ENCODE results near the gene CNTNAP2. TPM values are rescaled to one million over a fixed set of nuclear protein-coding genes. Genes with fewer than 3 reads are reported as not detected.
A peak's percentile ranks its signal among the peaks of the same experiment; 100 is the strongest.

The CNTNAP2 gene
- total and polyA plus RNA-seq, 2 of the 13 experiments (the other 11 are each of a cell fraction or from before 2014, with no cell fraction given) = 0.40 to 0.42 TPM

GRCh38 chr7:147516391-147516790 lies 1399.8 kb downstream of the CNTNAP2 start:
- FAIRE-seq (no peak), DNase-seq (ENCODE audit: low spot score) (no peak), ATAC-seq (no peak)
- Histone ChIP-seq H3K79me2 (ENCODE audit: insufficient read depth, low read length) (no peaks in the 10 kb centered on the region), H2AFZ (ENCODE audit: low read length) (no peak overlapping the region), H3K36me3 (replicated peaks in 1 of 2; ENCODE audit: control insufficient read depth in 1 of 2, insufficient read depth in 2 of 2, low read length in 2 of 2) (no peaks in the 10 kb centered on the region), H3K9ac (ENCODE audit: insufficient read depth, low read depth, low read length) (no peak overlapping the region), H3K9me3 (ENCODE audit: low read length) (peaks cover 14% of the 10 kb centered on the region), H3K27me3 (ENCODE audit: control insufficient read depth in 1 of 2, insufficient read depth in 2 of 2, low read length in 2 of 2) (no peaks in the 10 kb centered on the region), H3K4me2 (ENCODE audit: low read depth, low read length) (no peak overlapping the region), H3K4me1 (ENCODE audit: insufficient read depth, low read length) (no peaks in the 10 kb centered on the region), H3K4me3 (replicated peaks in 1 of 3; ENCODE audit: insufficient read depth in 1 of 3, low read depth in 2 of 3, low read length in 3 of 3) (no peak overlapping the region), H3K27ac (ENCODE audit: extremely low read length, insufficient read depth, low read length) (no peak overlapping the region), H4K20me1 (ENCODE audit: insufficient read depth, low read length) (no peaks in the 10 kb centered on the region)
- WGBS (ENCODE audit: low lambda C conversion rate) = 47% methylated on average over 2 of the region's 2 CpGs
- TF ChIP-seq MTF1 (CRISPR knock-in tag; IDR thresholded peaks at IDR 0.05) (no peak), ZNF431 (CRISPR knock-in tag; IDR thresholded peaks at IDR 0.05; ENCODE audit: borderline replicate concordance, low read depth) (no peak), ATF5 (CRISPR knock-in tag; IDR thresholded peaks at IDR 0.05; ENCODE audit: low read depth) (no peak), ZNF629 (CRISPR knock-in tag; conservative IDR thresholded peaks at IDR 0.05) (no peak)
- intact Hi-C loops (cut with micrococcal nuclease; ENCODE audit: unreplicated experiment) (no loop called here), in situ Hi-C loops (cut with HindIII; ENCODE audit: extremely low pct_ligation_motif_present, low pct_unique_long_range_greater_than_20kb) (no loop called here)
- no TSS peak for BruUV-seq (replicated peaks)
- ChIA-PET CTCF (ENCODE audit: low intra/inter-chr PET ratio, low total read pairs) (no interaction called here), POLR2A (no interaction called here)

- Histone ChIP-seq H3K27me3 (ENCODE audit: control insufficient read depth in 1 of 2, insufficient read depth in 2 of 2, low read length in 2 of 2) (no peaks in the 10 kb centered on the region), H3K4me3 (replicated peaks in 1 of 3; ENCODE audit: insufficient read depth in 1 of 3, low read depth in 2 of 3, low read length in 3 of 3) (no peak overlapping the region), H3K36me3 (replicated peaks in 1 of 2; ENCODE audit: control insufficient read depth in 1 of 2, insufficient read depth in 2 of 2, low read length in 2 of 2) (no peaks in the 10 kb centered on the region), H3K27ac (ENCODE audit: extremely low read length, insufficient read depth, low read length) (no peak overlapping the region), H3K4me1 (ENCODE audit: insufficient read depth, low read length) (no peaks in the 10 kb centered on the region), H4K20me1 (ENCODE audit: insufficient read depth, low read length) (no peaks in the 10 kb centered on the region), H3K4me2 (ENCODE audit: low read depth, low read length) (no peak overlapping the region), H3K9ac (ENCODE audit: insufficient read depth, low read depth, low read length) (no peak overlapping the region), H2AFZ (ENCODE audit: low read length) (no peak overlapping the region), H3K79me2 (ENCODE audit: insufficient read depth, low read length) (no peaks in the 10 kb centered on the region), H3K9me3 (ENCODE audit: low read length) (peaks cover 33% of the 10 kb centered on the region)
- ChIA-PET POLR2A (no interaction called here), CTCF (ENCODE audit: low intra/inter-chr PET ratio, low total read pairs) (no interaction called here)
- no TSS peak for BruUV-seq (replicated peaks)
- FAIRE-seq = no peak
- intact Hi-C loops (cut with micrococcal nuclease; ENCODE audit: unreplicated experiment) = no loop called here
- in situ Hi-C loops (cut with HindIII; ENCODE audit: extremely low pct_ligation_motif_present, low pct_unique_long_range_greater_than_20kb) = no loop called here
- peak; percentile 52; the same call in 2 of the 3 replicates for ATAC-seq
- WGBS (ENCODE audit: low lambda C conversion rate) = 3% methylated on average over 6 of the region's 6 CpGs
- DNase-seq (ENCODE audit: low spot score) = peak; percentile 40
- TF ChIP-seq ZNF773 (CRISPR knock-in tag; IDR thresholded peaks at IDR 0.05; ENCODE audit: borderline replicate concordance) (no peak), CREBL2 (CRISPR knock-in tag; IDR thresholded peaks at IDR 0.05; ENCODE audit: borderline replicate concordance) (no peak), ZMYM2 (CRISPR knock-in tag; IDR thresholded peaks at IDR 0.05) (no peak), ZNF850 (CRISPR knock-in tag; conservative IDR thresholded peaks at IDR 0.05) (no peak), CSRNP2 (CRISPR knock-in tag; conservative IDR thresholded peaks at IDR 0.05; ENCODE audit: low read depth) (no peak), RFX3 (CRISPR knock-in tag; IDR thresholded peaks at IDR 0.05) (no peak), ZNF362 (CRISPR knock-in tag; IDR thresholded peaks at IDR 0.05; ENCODE audit: borderline replicate concordance) (no peak), GFI1 (CRISPR knock-in tag; IDR thresholded peaks at IDR 0.05; ENCODE audit: borderline replicate concordance) (no peak), SALL1 (CRISPR knock-in tag; IDR thresholded peaks at IDR 0.05) (no peak), SALL2 (CRISPR knock-in tag; IDR thresholded peaks at IDR 0.05) (no peak), ZNF672 (CRISPR knock-in tag; IDR thresholded peaks at IDR 0.05) (no peak), EP300 (IDR thresholded peaks at IDR 0.05; ENCODE audit: low read depth in 2 of 2, low read length in 2 of 2) (no peak), EP300 (CRISPR knock-in tag; IDR thresholded peaks at IDR 0.05; ENCODE audit: borderline replicate concordance) (no peak)
These were observed 1402.5 kb downstream of the CNTNAP2 start for GRCh38 chr7:147519062-147519461.
